GM12878 (cell line): Measurements from ENCODE around the gene MMP13.

Experiments
- CHD2 ChIP-seq: IDR thresholded peaks from 2 replicates; pipeline ENCODE4 v1.6.1; 2011; ENCODE audit warnings: low read depth, low read length, improper control_type of control experiment, borderline replicate concordance
- MEF2A ChIP-seq: IDR thresholded peaks from 2 replicates; pipeline ENCODE4 v1.6.1; 2011; ENCODE audit warnings: low read depth, mild to moderate bottlenecking, low read length, moderate library complexity; ENCODE audit not compliant: insufficient read depth
- POLR2A ChIP-seq: IDR thresholded peaks from 2 replicates; pipeline ENCODE4 v1.6.1; 2011; ENCODE audit warnings: low read depth, mild to moderate bottlenecking, low read length
- POLR2AphosphoS5 ChIP-seq: IDR thresholded peaks from 2 replicates; pipeline ENCODE4 v1.6.1; 2011; ENCODE audit warnings: mild to moderate bottlenecking, low read length, inconsistent platforms
- TAF1 ChIP-seq: IDR thresholded peaks from 2 replicates; pipeline ENCODE4 v1.6.1; 2011; ENCODE audit warnings: mild to moderate bottlenecking, low read depth, low read length, borderline replicate concordance
- TCF12 ChIP-seq: IDR thresholded peaks from 2 replicates; pipeline ENCODE4 v1.6.1; 2011; ENCODE audit warnings: low read depth, mild to moderate bottlenecking, low read length
- TF ChIP-seq, protein P1 (sequence below): IDR thresholded peaks from 2 replicates; pipeline ENCODE4 v1.6.1; 2011; ENCODE audit warnings: low read depth, mild to moderate bottlenecking, low read length, moderate library complexity, borderline replicate concordance; ENCODE audit errors: extremely low read depth
- TF ChIP-seq, protein P2 (sequence below), 3 experiments: IDR thresholded peaks in 2 of 3; conservative IDR thresholded peaks in 1 of 3; 2 replicates each; pipeline ENCODE4 v1.5.1; 2011; ENCODE audit warnings: low read depth in 3 of 3, low read length in 3 of 3, mild to moderate bottlenecking in 3 of 3, control low read depth in 2 of 3, moderate library complexity in 2 of 3, inconsistent platforms in 1 of 3, mixed read lengths in 1 of 3; ENCODE audit not compliant: control insufficient read depth in 2 of 3, insufficient read depth in 1 of 3; ENCODE audit errors: extremely low read depth in 1 of 3
- TF ChIP-seq, protein P3 (sequence below): IDR thresholded peaks from 2 replicates; pipeline ENCODE4 v1.6.1; 2012; ENCODE audit warnings: low read length, inconsistent platforms
- TF ChIP-seq, protein P4 (sequence below): IDR thresholded peaks from 2 replicates; pipeline ENCODE4 v1.6.1; 2011; ENCODE audit warnings: low read depth, low read length, improper control_type of control experiment, borderline replicate concordance
- TF ChIP-seq, protein P5 (sequence below): fragments of 450-650 bp; IDR thresholded peaks from 2 replicates; pipeline ENCODE4 v1.6.1; 2017; ENCODE audit warnings: borderline replicate concordance

DNA sequence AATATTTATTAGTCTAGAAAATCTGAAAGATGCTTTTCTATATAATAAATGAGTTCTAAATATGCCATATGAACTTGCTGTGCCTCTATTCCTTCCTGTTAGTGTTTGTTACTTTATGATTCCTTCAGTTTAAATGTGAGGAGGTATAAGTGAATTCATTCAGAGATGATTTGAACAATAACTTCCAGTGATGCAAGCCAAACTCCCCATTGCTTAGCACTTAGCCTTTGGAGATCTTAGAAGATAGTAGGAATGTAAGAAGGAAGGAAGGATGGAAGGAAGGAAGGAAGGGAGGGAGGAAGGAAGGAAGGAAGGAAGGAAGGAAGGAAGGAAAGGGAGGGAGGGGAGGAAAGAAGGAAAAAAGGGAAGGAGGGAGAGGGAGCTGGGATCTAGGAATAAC is 25.1 kb downstream of the MMP13 start:
- TF ChIP-seq, protein P1, sequence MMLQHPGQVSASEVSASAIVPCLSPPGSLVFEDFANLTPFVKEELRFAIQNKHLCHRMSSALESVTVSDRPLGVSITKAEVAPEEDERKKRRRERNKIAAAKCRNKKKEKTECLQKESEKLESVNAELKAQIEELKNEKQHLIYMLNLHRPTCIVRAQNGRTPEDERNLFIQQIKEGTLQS: no peak
- TF ChIP-seq, protein P2, sequence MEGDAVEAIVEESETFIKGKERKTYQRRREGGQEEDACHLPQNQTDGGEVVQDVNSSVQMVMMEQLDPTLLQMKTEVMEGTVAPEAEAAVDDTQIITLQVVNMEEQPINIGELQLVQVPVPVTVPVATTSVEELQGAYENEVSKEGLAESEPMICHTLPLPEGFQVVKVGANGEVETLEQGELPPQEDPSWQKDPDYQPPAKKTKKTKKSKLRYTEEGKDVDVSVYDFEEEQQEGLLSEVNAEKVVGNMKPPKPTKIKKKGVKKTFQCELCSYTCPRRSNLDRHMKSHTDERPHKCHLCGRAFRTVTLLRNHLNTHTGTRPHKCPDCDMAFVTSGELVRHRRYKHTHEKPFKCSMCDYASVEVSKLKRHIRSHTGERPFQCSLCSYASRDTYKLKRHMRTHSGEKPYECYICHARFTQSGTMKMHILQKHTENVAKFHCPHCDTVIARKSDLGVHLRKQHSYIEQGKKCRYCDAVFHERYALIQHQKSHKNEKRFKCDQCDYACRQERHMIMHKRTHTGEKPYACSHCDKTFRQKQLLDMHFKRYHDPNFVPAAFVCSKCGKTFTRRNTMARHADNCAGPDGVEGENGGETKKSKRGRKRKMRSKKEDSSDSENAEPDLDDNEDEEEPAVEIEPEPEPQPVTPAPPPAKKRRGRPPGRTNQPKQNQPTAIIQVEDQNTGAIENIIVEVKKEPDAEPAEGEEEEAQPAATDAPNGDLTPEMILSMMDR (IDR thresholded peaks at IDR 0.05 in 2 of 3, conservative IDR thresholded peaks at IDR 0.05 in 1 of 3; ENCODE audit: control insufficient read depth in 2 of 3, extremely low read depth in 1 of 3, insufficient read depth in 1 of 3, low read depth in 3 of 3, low read length in 3 of 3): no peak
- TF ChIP-seq TCF12 (no peak), POLR2A (no peak), CHD2 (no peak), MEF2A (no peak), POLR2AphosphoS5 (no peak), TAF1 (no peak)
- TF ChIP-seq, protein P3, sequence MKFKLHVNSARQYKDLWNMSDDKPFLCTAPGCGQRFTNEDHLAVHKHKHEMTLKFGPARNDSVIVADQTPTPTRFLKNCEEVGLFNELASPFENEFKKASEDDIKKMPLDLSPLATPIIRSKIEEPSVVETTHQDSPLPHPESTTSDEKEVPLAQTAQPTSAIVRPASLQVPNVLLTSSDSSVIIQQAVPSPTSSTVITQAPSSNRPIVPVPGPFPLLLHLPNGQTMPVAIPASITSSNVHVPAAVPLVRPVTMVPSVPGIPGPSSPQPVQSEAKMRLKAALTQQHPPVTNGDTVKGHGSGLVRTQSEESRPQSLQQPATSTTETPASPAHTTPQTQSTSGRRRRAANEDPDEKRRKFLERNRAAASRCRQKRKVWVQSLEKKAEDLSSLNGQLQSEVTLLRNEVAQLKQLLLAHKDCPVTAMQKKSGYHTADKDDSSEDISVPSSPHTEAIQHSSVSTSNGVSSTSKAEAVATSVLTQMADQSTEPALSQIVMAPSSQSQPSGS: no peak
- TF ChIP-seq, protein P4, sequence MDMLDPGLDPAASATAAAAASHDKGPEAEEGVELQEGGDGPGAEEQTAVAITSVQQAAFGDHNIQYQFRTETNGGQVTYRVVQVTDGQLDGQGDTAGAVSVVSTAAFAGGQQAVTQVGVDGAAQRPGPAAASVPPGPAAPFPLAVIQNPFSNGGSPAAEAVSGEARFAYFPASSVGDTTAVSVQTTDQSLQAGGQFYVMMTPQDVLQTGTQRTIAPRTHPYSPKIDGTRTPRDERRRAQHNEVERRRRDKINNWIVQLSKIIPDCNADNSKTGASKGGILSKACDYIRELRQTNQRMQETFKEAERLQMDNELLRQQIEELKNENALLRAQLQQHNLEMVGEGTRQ: no peak
- TF ChIP-seq, protein P5, sequence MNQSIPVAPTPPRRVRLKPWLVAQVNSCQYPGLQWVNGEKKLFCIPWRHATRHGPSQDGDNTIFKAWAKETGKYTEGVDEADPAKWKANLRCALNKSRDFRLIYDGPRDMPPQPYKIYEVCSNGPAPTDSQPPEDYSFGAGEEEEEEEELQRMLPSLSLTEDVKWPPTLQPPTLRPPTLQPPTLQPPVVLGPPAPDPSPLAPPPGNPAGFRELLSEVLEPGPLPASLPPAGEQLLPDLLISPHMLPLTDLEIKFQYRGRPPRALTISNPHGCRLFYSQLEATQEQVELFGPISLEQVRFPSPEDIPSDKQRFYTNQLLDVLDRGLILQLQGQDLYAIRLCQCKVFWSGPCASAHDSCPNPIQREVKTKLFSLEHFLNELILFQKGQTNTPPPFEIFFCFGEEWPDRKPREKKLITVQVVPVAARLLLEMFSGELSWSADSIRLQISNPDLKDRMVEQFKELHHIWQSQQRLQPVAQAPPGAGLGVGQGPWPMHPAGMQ: no peak
